ENCODE measurements around the gene ZNF777. TPM values are rescaled to one million over a fixed set of nuclear protein-coding genes. Genes with fewer than 3 reads are reported as not detected.
A peak's percentile ranks its signal among the peaks of the same experiment; 100 is the strongest.

Gene ZNF777
- total and polyA plus RNA-seq, 7 experiments from 2014 or later: 0.76 to 16.1 (median 14.0) TPM

- peaks cover 4 to 61% (median 41%) of the 10 kb centered on the region in 5 donors for H3K36me3 Mint-ChIP-seq
- Histone ChIP-seq H3K27me3 (ENCODE audit: control insufficient read depth in 2 of 2, insufficient read depth in 2 of 2, low read length in 2 of 2) (no peaks in the 10 kb centered on the region), H3K27ac (ENCODE audit: low read depth, low read length) (no peak overlapping the region), H3K4me1 (ENCODE audit: control insufficient read depth in 2 of 2, insufficient read depth in 2 of 2, low read length in 2 of 2) (no peaks in the 10 kb centered on the region), H3K4me3 (ENCODE audit: low read length) (no peak overlapping the region), H3K9me3 (ENCODE audit: control insufficient read depth in 2 of 3, low read length in 3 of 3) (no peaks in the 10 kb centered on the region), H3K36me3 (ENCODE audit: control insufficient read depth in 2 of 3, insufficient read depth in 3 of 3, low read length in 3 of 3) (peaks cover 0 to 56% (median 6%) of the 10 kb centered on the region in 3 experiments)
- CTCF ChIA-PET: no interaction called here
- H3K27me3 Mint-ChIP-seq: no peaks in the 10 kb centered on the region
- ATAC-seq (no peak), DNase-seq (peak in 1 of 9 donors; percentile 6)
- H3K27ac Mint-ChIP-seq: no peak overlapping the region
- intact Hi-C loops (cut with micrococcal nuclease): no loop called here
- POLR2A ChIA-PET: no interaction called here
- peaks cover 0 to 1% (median 0%) of the 10 kb centered on the region in 11 donors for H3K9me3 Mint-ChIP-seq
- peaks cover 0 to 5% (median 0%) of the 10 kb centered on the region in 7 donors for H3K4me1 Mint-ChIP-seq
- H3K4me3 Mint-ChIP-seq: no peak overlapping the region
These were observed 12.4 kb upstream of the ZNF777 start for GRCh38 chr7:149473251-149473650.

- H3K27me3 ChIP-seq (ENCODE audit: control insufficient read depth in 2 of 2, insufficient read depth in 2 of 2, low read length in 2 of 2): no peaks in the 10 kb centered on the region
- H3K27me3 Mint-ChIP-seq: peaks cover 0 to 5% (median 0%) of the 10 kb centered on the region in 5 donors
- H3K36me3 Mint-ChIP-seq: peaks cover 4 to 45% (median 33%) of the 10 kb centered on the region in 5 donors
- no peak overlapping the region for H3K4me3 ChIP-seq (ENCODE audit: low read length)
- H3K27ac Mint-ChIP-seq: peak overlapping the region in 1 of 9 donors; percentile 41
- intact Hi-C loops (cut with micrococcal nuclease): no loop called here
- no peak for ATAC-seq
- peaks cover 0 to 38% (median 1%) of the 10 kb centered on the region in 3 experiments for H3K36me3 ChIP-seq (ENCODE audit: control insufficient read depth in 2 of 3, insufficient read depth in 3 of 3, low read length in 3 of 3)
- POLR2A ChIA-PET: no interaction called here
- no peaks in the 10 kb centered on the region for H3K4me1 ChIP-seq (ENCODE audit: control insufficient read depth in 2 of 2, insufficient read depth in 2 of 2, low read length in 2 of 2)
- DNase-seq: no peak
- H3K9me3 Mint-ChIP-seq: peaks cover 0 to 1% (median 0%) of the 10 kb centered on the region in 11 donors
- H3K27ac ChIP-seq (ENCODE audit: low read depth, low read length): no peak overlapping the region
- CTCF ChIA-PET: no interaction called here
- H3K4me1 Mint-ChIP-seq: peaks cover 0 to 5% (median 0%) of the 10 kb centered on the region in 7 donors
- H3K9me3 ChIP-seq (ENCODE audit: control insufficient read depth in 2 of 3, low read length in 3 of 3): no peaks in the 10 kb centered on the region
- H3K4me3 Mint-ChIP-seq: no peak overlapping the region
These were observed 10.6 kb upstream of the ZNF777 start for GRCh38 chr7:149471289-149471953.

GRCh38 chr7:149469806-149470205, 8.9 kb upstream of the ZNF777 start:
- Histone ChIP-seq H3K27ac (ENCODE audit: low read depth, low read length) (no peak overlapping the region), H3K4me1 (ENCODE audit: control insufficient read depth in 2 of 2, insufficient read depth in 2 of 2, low read length in 2 of 2) (no peaks in the 10 kb centered on the region), H3K27me3 (ENCODE audit: control insufficient read depth in 2 of 2, insufficient read depth in 2 of 2, low read length in 2 of 2) (no peaks in the 10 kb centered on the region), H3K9me3 (ENCODE audit: control insufficient read depth in 2 of 3, low read length in 3 of 3) (no peaks in the 10 kb centered on the region), H3K4me3 (ENCODE audit: low read length) (no peak overlapping the region), H3K36me3 (ENCODE audit: control insufficient read depth in 2 of 3, insufficient read depth in 3 of 3, low read length in 3 of 3) (peaks cover 0 to 23% (median 0%) of the 10 kb centered on the region in 3 experiments)
- Mint-ChIP-seq H3K27me3 (peaks cover 0 to 9% (median 7%) of the 10 kb centered on the region in 5 donors), H3K36me3 (peaks cover 4 to 37% (median 26%) of the 10 kb centered on the region in 5 donors), H3K4me1 (no peaks in the 10 kb centered on the region), H3K9me3 (peaks cover 0 to 4% (median 0%) of the 10 kb centered on the region in 11 donors), H3K4me3 (no peak overlapping the region), H3K27ac (no peak overlapping the region)
- ATAC-seq: no peak
- ChIA-PET CTCF (no interaction called here), POLR2A (no interaction called here)
- no peak for DNase-seq
- intact Hi-C loops (cut with micrococcal nuclease): no loop called here

- intact Hi-C loops (cut with micrococcal nuclease): no loop called here
- Mint-ChIP-seq H3K9me3 (peaks cover 0 to 4% (median 0%) of the 10 kb centered on the region in 11 donors), H3K36me3 (peaks cover 4 to 27% (median 21%) of the 10 kb centered on the region in 5 donors), H3K27ac (no peak overlapping the region), H3K27me3 (peaks cover 4 to 17% (median 12%) of the 10 kb centered on the region in 5 donors), H3K4me3 (no peak overlapping the region), H3K4me1 (no peaks in the 10 kb centered on the region)
- H3K4me1 ChIP-seq (ENCODE audit: control insufficient read depth in 2 of 2, insufficient read depth in 2 of 2, low read length in 2 of 2): no peaks in the 10 kb centered on the region
- H3K36me3 ChIP-seq (ENCODE audit: control insufficient read depth in 2 of 3, insufficient read depth in 3 of 3, low read length in 3 of 3): peaks cover 0 to 9% (median 0%) of the 10 kb centered on the region in 3 experiments
- ChIA-PET POLR2A (no interaction called here), CTCF (no interaction called here)
- H3K9me3 ChIP-seq (ENCODE audit: control insufficient read depth in 2 of 3, low read length in 3 of 3): no peaks in the 10 kb centered on the region
- no peak overlapping the region for H3K4me3 ChIP-seq (ENCODE audit: low read length)
- no peak for ATAC-seq
- H3K27ac ChIP-seq (ENCODE audit: low read depth, low read length): no peak overlapping the region
- no peaks in the 10 kb centered on the region for H3K27me3 ChIP-seq (ENCODE audit: control insufficient read depth in 2 of 2, insufficient read depth in 2 of 2, low read length in 2 of 2)
- DNase-seq: no peak
These were observed 7.3 kb upstream of the ZNF777 start for GRCh38 chr7:149468208-149468607.

- Histone ChIP-seq H3K27me3 (ENCODE audit: control insufficient read depth in 2 of 2, insufficient read depth in 2 of 2, low read length in 2 of 2) (no peaks in the 10 kb centered on the region), H3K27ac (ENCODE audit: low read depth, low read length) (no peak overlapping the region), H3K9me3 (ENCODE audit: control insufficient read depth in 2 of 3, low read length in 3 of 3) (no peaks in the 10 kb centered on the region), H3K4me3 (ENCODE audit: low read length) (no peak overlapping the region), H3K36me3 (ENCODE audit: control insufficient read depth in 2 of 3, insufficient read depth in 3 of 3, low read length in 3 of 3) (peaks cover 0 to 2% (median 0%) of the 10 kb centered on the region in 3 experiments), H3K4me1 (ENCODE audit: control insufficient read depth in 2 of 2, insufficient read depth in 2 of 2, low read length in 2 of 2) (no peaks in the 10 kb centered on the region)
- ATAC-seq (no peak), DNase-seq (no peak)
- Mint-ChIP-seq H3K4me1 (peaks cover 0 to 2% (median 0%) of the 10 kb centered on the region in 7 donors), H3K4me3 (no peak overlapping the region), H3K27me3 (peaks cover 4 to 19% (median 12%) of the 10 kb centered on the region in 5 donors), H3K9me3 (peaks cover 0 to 4% (median 0%) of the 10 kb centered on the region in 11 donors), H3K36me3 (peaks cover 4 to 19% (median 14%) of the 10 kb centered on the region in 5 donors), H3K27ac (no peak overlapping the region)
- intact Hi-C loops (cut with micrococcal nuclease): no loop called here
- ChIA-PET POLR2A (interaction anchor here (0.6 kb wide), 1 partner anchor 69 kb away, joined by 5 read pairs; no protein-coding TSS in a partner anchor), CTCF (interaction anchor here (0.6 kb wide), 1 partner anchor 86 kb away, joined by 3 read pairs; no protein-coding TSS in a partner anchor)
These were observed 6.5 kb upstream of the ZNF777 start for GRCh38 chr7:149467321-149467859.

- H3K27me3 ChIP-seq (ENCODE audit: control insufficient read depth in 2 of 2, insufficient read depth in 2 of 2, low read length in 2 of 2): no peaks in the 10 kb centered on the region
- CTCF ChIA-PET: no interaction called here
- Mint-ChIP-seq H3K36me3 (peaks cover 4 to 14% (median 11%) of the 10 kb centered on the region in 5 donors), H3K9me3 (peaks cover 0 to 4% (median 0%) of the 10 kb centered on the region in 11 donors), H3K27me3 (peaks cover 4 to 26% (median 12%) of the 10 kb centered on the region in 5 donors), H3K4me1 (peaks cover under 1 to 8% (median 1%) of the 10 kb centered on the region in 7 donors), H3K4me3 (no peak overlapping the region), H3K27ac (no peak overlapping the region)
- no peak overlapping the region for H3K4me3 ChIP-seq (ENCODE audit: low read length)
- ATAC-seq (no peak), DNase-seq (no peak)
- POLR2A ChIA-PET: interaction anchor here (0.6 kb wide), 1 partner anchor 70 kb away, joined by 5 read pairs; no protein-coding TSS in a partner anchor
- H3K9me3 ChIP-seq (ENCODE audit: control insufficient read depth in 2 of 3, low read length in 3 of 3): no peaks in the 10 kb centered on the region
- no peaks in the 10 kb centered on the region for H3K4me1 ChIP-seq (ENCODE audit: control insufficient read depth in 2 of 2, insufficient read depth in 2 of 2, low read length in 2 of 2)
- no peak overlapping the region for H3K27ac ChIP-seq (ENCODE audit: low read depth, low read length)
- intact Hi-C loops (cut with micrococcal nuclease): no loop called here
- H3K36me3 ChIP-seq (ENCODE audit: control insufficient read depth in 2 of 3, insufficient read depth in 3 of 3, low read length in 3 of 3): no peaks in the 10 kb centered on the region
These were observed 5.5 kb upstream of the ZNF777 start for GRCh38 chr7:149466364-149466763.

Measured in naive thymus-derived CD4-positive, alpha-beta T cell (primary cell).